NCI-H2081 treated with DMSO at 0.1 percent for 48 hours (cell line): ENCODE data around the gene GID4.
A peak's percentile ranks its signal among the peaks of the same experiment; 100 is the strongest.

ENCODE experiments used
- DNase-seq: peaks from one replicate; lab custom pipeline; 2025; lab: John Stamatoyannopoulos, UW

GID4 gene

GRCh38 chr17:18017958-18018357 lies 21.2 kb upstream of the GID4 start:
- no peak for DNase-seq

GRCh38 chr17:18018411-18018921 lies 20.7 kb upstream of the GID4 start:
- DNase-seq: no peak

- DNase-seq: no peak
Measured at GRCh38 chr17:18019838-18020154, 19.4 kb upstream of the GID4 start.

GRCh38 chr17:18020971-18021370 lies 18.2 kb upstream of the GID4 start:
- no peak for DNase-seq

GRCh38 chr17:18021372-18021771 lies 17.8 kb upstream of the GID4 start:
- no peak for DNase-seq

GRCh38 chr17:18025241-18025944 lies 13.8 kb upstream of the GID4 start:
- no peak for DNase-seq

- no peak for DNase-seq
Measured at GRCh38 chr17:18025945-18026776, 13.0 kb upstream of the GID4 start.

- DNase-seq: no peak
Measured at GRCh38 chr17:18027280-18027679, 11.9 kb upstream of the GID4 start.

GRCh38 chr17:18028114-18028951 lies 10.9 kb upstream of the GID4 start:
- DNase-seq: no peak

- no peak for DNase-seq
Measured at GRCh38 chr17:18028952-18029540, 10.2 kb upstream of the GID4 start.

- no peak for DNase-seq
Measured at GRCh38 chr17:18031955-18032354, 7.3 kb upstream of the GID4 start.

- peak; percentile 22 for DNase-seq
Measured at GRCh38 chr17:18033442-18034099, 5.6 kb upstream of the GID4 start.

GRCh38 chr17:18035704-18036103 lies 3.5 kb upstream of the GID4 start:
- no peak for DNase-seq

GRCh38 chr17:18037486-18037885 lies 1.7 kb upstream of the GID4 start:
- DNase-seq: no peak

GRCh38 chr17:18038149-18038850 lies 908 bp upstream of the GID4 start:
- DNase-seq: no peak

GRCh38 chr17:18039535-18040260 lies 490 bp downstream of the GID4 start:
- no peak for DNase-seq

- DNase-seq: no peak
Measured at GRCh38 chr17:18040261-18040858, 1.2 kb downstream of the GID4 start.

GRCh38 chr17:18041776-18042175 lies 2.6 kb downstream of the GID4 start:
- no peak for DNase-seq

GRCh38 chr17:18042983-18043382 lies 3.8 kb downstream of the GID4 start:
- DNase-seq: no peak

- no peak for DNase-seq
Measured at GRCh38 chr17:18043491-18043890, 4.3 kb downstream of the GID4 start.
